COLO668 (cell line): ENCODE results near the gene GNB1.
"Not testable (repeated sequence)": the region's sequence is repeated elsewhere in the genome, so short reads cannot be mapped to it uniquely, and the experiment has no call there.

ENCODE experiments used
- DNase-seq: peaks from one replicate; lab custom pipeline; 2025; ENCODE audit not compliant: unreplicated experiment; lab: John Stamatoyannopoulos, UW

Gene GNB1

GRCh38 chr1:1892079-1892762 lies 1.3 kb upstream of the GNB1 start:
- DNase-seq, result peak; percentile 65

- peak; percentile 81 for DNase-seq
Observed at GRCh38 chr1:1891349-1892078, 627 bp upstream of the GNB1 start.

- DNase-seq, result peak; percentile 89
Observed at GRCh38 chr1:1889847-1890505, 911 bp downstream of the GNB1 start.

- DNase-seq, result peak; percentile 24
Observed at GRCh38 chr1:1889090-1889750, 1.7 kb downstream of the GNB1 start.

GRCh38 chr1:1883890-1884289 lies 7.0 kb downstream of the GNB1 start:
- not testable (repeated sequence) for DNase-seq

- no peak for DNase-seq
Observed at GRCh38 chr1:1883092-1883873, 7.6 kb downstream of the GNB1 start.

GRCh38 chr1:1881727-1882126 lies 9.2 kb downstream of the GNB1 start:
- DNase-seq, result peak; percentile 85

- no peak for DNase-seq
Observed at GRCh38 chr1:1880617-1881312, 10.1 kb downstream of the GNB1 start.

- DNase-seq, result no peak
Observed at GRCh38 chr1:1879942-1880341, 10.9 kb downstream of the GNB1 start.

- no peak for DNase-seq
Observed at GRCh38 chr1:1877865-1878436, 12.9 kb downstream of the GNB1 start.

GRCh38 chr1:1876335-1876930 lies 14.5 kb downstream of the GNB1 start:
- no peak for DNase-seq

- DNase-seq, result no peak
Observed at GRCh38 chr1:1875932-1876331, 15.0 kb downstream of the GNB1 start.

GRCh38 chr1:1874901-1875300 lies 16.0 kb downstream of the GNB1 start:
- no peak for DNase-seq

GRCh38 chr1:1873186-1873585 lies 17.7 kb downstream of the GNB1 start:
- DNase-seq, result no peak

GRCh38 chr1:1872329-1872994 lies 18.4 kb downstream of the GNB1 start:
- DNase-seq, result no peak

GRCh38 chr1:1869469-1869868 lies 21.4 kb downstream of the GNB1 start:
- no peak for DNase-seq

- no peak for DNase-seq
Observed at GRCh38 chr1:1867164-1867563, 23.7 kb downstream of the GNB1 start.

- DNase-seq, result no peak
Observed at GRCh38 chr1:1862905-1863547, 27.9 kb downstream of the GNB1 start.
